ENCODE data around the gene CHRNG. TPM values are rescaled to one million over a fixed set of nuclear protein-coding genes. Genes with fewer than 3 reads are reported as not detected.

Gene CHRNG
- polyA plus RNA-seq, 1 donor from 2014 or later, result not detected

DNA sequence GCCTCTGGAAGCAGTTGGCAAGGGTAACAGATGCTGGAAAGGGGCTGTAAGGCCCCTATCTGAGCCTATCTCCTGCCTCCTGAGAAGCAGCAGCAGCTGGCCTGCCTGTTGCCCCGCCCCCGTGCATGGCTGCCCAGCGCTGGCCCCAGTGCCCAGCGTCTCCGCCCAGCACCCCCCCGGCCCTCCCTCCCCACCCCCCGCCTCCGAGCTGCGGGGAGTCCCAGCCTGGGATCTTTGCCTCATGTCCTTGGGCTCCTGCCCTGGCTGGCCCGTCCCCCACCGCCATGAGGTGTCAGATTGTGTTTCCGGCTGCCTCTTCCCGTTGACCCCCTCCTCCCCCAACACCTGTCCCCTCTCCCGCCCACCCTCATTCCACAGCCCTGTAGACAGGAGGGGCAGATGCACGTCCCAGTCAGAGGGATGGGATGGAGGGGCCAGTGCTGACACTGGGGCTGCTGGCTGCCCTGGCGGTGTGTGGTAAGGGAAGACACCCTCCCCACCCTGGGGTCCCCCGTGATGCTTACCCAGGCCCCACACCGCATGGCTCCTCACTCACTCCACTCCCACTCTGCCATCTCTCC lies 13.6 kb upstream of the CHRNG start, which contains the start of gene CHRND:
Gene CHRND (plus strand): TSS at position 370 of the 581 bp plus-strand sequence. CDS start 56 bp downstream, at position 426.
- no peak within 1 kb of the TSS for H3K4me3 ChIP-seq (ENCODE audit: low read length)
- TF ChIP-seq MXI1 (conservative IDR thresholded peaks at IDR 0.05; ENCODE audit: poor library complexity, severe bottlenecking) (no peak), EZH2 (IDR thresholded peaks at IDR 0.05; ENCODE audit: borderline replicate concordance, insufficient read depth, low read length, poor library complexity, severe bottlenecking) (no peak), POLR2AphosphoS5 (IDR thresholded peaks at IDR 0.05) (no peak), TAF1 (IDR thresholded peaks at IDR 0.05; ENCODE audit: low read depth) (no peak), SMC3 (conservative IDR thresholded peaks at IDR 0.05; ENCODE audit: poor library complexity) (no peak), RAD21 (conservative IDR thresholded peaks at IDR 0.05) (no peak), EP300 (conservative IDR thresholded peaks at IDR 0.05; ENCODE audit: poor library complexity, severe bottlenecking) (no peak)
- TF ChIP-seq, protein P1, sequence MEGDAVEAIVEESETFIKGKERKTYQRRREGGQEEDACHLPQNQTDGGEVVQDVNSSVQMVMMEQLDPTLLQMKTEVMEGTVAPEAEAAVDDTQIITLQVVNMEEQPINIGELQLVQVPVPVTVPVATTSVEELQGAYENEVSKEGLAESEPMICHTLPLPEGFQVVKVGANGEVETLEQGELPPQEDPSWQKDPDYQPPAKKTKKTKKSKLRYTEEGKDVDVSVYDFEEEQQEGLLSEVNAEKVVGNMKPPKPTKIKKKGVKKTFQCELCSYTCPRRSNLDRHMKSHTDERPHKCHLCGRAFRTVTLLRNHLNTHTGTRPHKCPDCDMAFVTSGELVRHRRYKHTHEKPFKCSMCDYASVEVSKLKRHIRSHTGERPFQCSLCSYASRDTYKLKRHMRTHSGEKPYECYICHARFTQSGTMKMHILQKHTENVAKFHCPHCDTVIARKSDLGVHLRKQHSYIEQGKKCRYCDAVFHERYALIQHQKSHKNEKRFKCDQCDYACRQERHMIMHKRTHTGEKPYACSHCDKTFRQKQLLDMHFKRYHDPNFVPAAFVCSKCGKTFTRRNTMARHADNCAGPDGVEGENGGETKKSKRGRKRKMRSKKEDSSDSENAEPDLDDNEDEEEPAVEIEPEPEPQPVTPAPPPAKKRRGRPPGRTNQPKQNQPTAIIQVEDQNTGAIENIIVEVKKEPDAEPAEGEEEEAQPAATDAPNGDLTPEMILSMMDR (IDR thresholded peaks at IDR 0.05; ENCODE audit: poor library complexity, severe bottlenecking), result no peak
- TF ChIP-seq, protein P2, sequence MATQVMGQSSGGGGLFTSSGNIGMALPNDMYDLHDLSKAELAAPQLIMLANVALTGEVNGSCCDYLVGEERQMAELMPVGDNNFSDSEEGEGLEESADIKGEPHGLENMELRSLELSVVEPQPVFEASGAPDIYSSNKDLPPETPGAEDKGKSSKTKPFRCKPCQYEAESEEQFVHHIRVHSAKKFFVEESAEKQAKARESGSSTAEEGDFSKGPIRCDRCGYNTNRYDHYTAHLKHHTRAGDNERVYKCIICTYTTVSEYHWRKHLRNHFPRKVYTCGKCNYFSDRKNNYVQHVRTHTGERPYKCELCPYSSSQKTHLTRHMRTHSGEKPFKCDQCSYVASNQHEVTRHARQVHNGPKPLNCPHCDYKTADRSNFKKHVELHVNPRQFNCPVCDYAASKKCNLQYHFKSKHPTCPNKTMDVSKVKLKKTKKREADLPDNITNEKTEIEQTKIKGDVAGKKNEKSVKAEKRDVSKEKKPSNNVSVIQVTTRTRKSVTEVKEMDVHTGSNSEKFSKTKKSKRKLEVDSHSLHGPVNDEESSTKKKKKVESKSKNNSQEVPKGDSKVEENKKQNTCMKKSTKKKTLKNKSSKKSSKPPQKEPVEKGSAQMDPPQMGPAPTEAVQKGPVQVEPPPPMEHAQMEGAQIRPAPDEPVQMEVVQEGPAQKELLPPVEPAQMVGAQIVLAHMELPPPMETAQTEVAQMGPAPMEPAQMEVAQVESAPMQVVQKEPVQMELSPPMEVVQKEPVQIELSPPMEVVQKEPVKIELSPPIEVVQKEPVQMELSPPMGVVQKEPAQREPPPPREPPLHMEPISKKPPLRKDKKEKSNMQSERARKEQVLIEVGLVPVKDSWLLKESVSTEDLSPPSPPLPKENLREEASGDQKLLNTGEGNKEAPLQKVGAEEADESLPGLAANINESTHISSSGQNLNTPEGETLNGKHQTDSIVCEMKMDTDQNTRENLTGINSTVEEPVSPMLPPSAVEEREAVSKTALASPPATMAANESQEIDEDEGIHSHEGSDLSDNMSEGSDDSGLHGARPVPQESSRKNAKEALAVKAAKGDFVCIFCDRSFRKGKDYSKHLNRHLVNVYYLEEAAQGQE (IDR thresholded peaks at IDR 0.05; ENCODE audit: borderline replicate concordance), result no peak
- H2AFZ ChIP-seq (ENCODE audit: low read depth, low read length), result no peak within 1 kb of the TSS
- H3K9me3 ChIP-seq (ENCODE audit: low read length), result no peaks in the 10 kb centered on the region
- no peaks in the 10 kb centered on the region for H3K36me3 ChIP-seq (ENCODE audit: insufficient read depth, low read length)
- H3F3A ChIP-seq (ENCODE audit: insufficient read depth, low read length, poor library complexity, severe bottlenecking), result no peaks in the 10 kb centered on the region
- H4K20me1 ChIP-seq (ENCODE audit: insufficient read depth), result no peaks in the 10 kb centered on the region
- no peak within 1 kb of the TSS for H3K27ac ChIP-seq (ENCODE audit: low read length)
- no peaks in the 10 kb centered on the region for H3K79me2 ChIP-seq (replicated peaks; ENCODE audit: insufficient read depth, low read length)
- peaks cover 28% of the 10 kb centered on the region for H3K27me3 ChIP-seq (ENCODE audit: insufficient read depth, low read depth, low read length)
- no peaks in the 10 kb centered on the region for H3K9me2 ChIP-seq (ENCODE audit: insufficient read depth, low read length)
- no peak within 1 kb of the TSS for H3K9ac ChIP-seq (ENCODE audit: low read length)
- H3K4me2 ChIP-seq (ENCODE audit: low read length), result no peak within 1 kb of the TSS

DNA sequence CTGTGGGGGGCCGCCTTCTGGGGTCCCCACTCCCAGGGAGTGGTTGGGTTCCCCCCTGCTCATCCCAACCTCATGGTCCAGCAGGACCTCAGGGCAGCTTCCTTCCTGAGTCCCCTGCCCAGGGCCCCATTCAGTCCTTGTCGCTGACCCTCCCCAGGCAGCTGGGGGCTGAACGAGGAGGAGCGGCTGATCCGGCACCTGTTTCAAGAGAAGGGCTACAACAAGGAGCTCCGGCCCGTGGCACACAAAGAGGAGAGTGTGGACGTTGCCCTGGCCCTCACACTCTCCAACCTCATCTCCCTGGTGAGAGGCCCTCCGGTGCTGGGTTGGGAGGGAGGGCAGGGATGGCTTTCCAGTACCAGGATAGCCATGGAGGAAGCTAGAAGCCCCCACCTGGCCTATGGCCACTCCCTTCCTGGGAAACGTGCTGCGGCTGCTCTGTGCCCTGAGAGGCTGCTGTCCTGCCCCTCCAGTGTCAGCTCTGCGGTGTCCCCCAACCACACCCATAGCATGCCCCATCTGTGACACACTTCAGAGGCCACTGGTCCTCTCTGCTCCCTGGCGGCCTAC lies 13.0 kb upstream of the CHRNG start:
- Histone ChIP-seq H3K27ac (ENCODE audit: low read length) (no peak overlapping the region), H3K27me3 (ENCODE audit: insufficient read depth, low read depth, low read length) (peaks cover 28% of the 10 kb centered on the region)

More for the DNA sequence above, 13.0 kb upstream of the CHRNG start:
- Histone ChIP-seq H3K9me2 (ENCODE audit: insufficient read depth, low read length) (no peaks in the 10 kb centered on the region), H3K36me3 (ENCODE audit: insufficient read depth, low read length) (no peaks in the 10 kb centered on the region), H3K4me2 (ENCODE audit: low read length) (no peak overlapping the region), H3F3A (ENCODE audit: insufficient read depth, low read length, poor library complexity, severe bottlenecking) (no peaks in the 10 kb centered on the region), H3K4me3 (ENCODE audit: low read length) (no peak overlapping the region), H4K20me1 (ENCODE audit: insufficient read depth) (no peaks in the 10 kb centered on the region), H2AFZ (ENCODE audit: low read depth, low read length) (no peak overlapping the region), H3K9ac (ENCODE audit: low read length) (no peak overlapping the region), H3K79me2 (replicated peaks; ENCODE audit: insufficient read depth, low read length) (no peaks in the 10 kb centered on the region), H3K9me3 (ENCODE audit: low read length) (no peaks in the 10 kb centered on the region)
- TF ChIP-seq MXI1 (conservative IDR thresholded peaks at IDR 0.05; ENCODE audit: poor library complexity, severe bottlenecking), result no peak
- TF ChIP-seq, protein P2 (IDR thresholded peaks at IDR 0.05; ENCODE audit: borderline replicate concordance), result no peak
- no peak for TF ChIP-seq TAF1 (IDR thresholded peaks at IDR 0.05; ENCODE audit: low read depth)
- TF ChIP-seq RAD21 (conservative IDR thresholded peaks at IDR 0.05), result no peak
- no peak for TF ChIP-seq SMC3 (conservative IDR thresholded peaks at IDR 0.05; ENCODE audit: poor library complexity)
- TF ChIP-seq, protein P1 (IDR thresholded peaks at IDR 0.05; ENCODE audit: poor library complexity, severe bottlenecking), result no peak
- TF ChIP-seq EP300 (conservative IDR thresholded peaks at IDR 0.05; ENCODE audit: poor library complexity, severe bottlenecking), result no peak
- no peak for TF ChIP-seq POLR2AphosphoS5 (IDR thresholded peaks at IDR 0.05)
- no peak for TF ChIP-seq EZH2 (IDR thresholded peaks at IDR 0.05; ENCODE audit: borderline replicate concordance, insufficient read depth, low read length, poor library complexity, severe bottlenecking)

Data from neural cell (in vitro differentiated cells).